8988T (cell line): ENCODE measurements around the gene CHKB.

ENCODE experiments used
- DNase-seq: peaks from one replicate; pipeline ENCODE4 v3.0.0; 2011

The CHKB gene

GRCh38 chr22:50571264-50572175 lies 11.1 kb downstream of the CHKB start:
- no peak for DNase-seq

GRCh38 chr22:50570861-50571260 lies 11.8 kb downstream of the CHKB start:
- DNase-seq, result no peak

- no peak for DNase-seq
These were observed 12.6 kb downstream of the CHKB start for GRCh38 chr22:50569896-50570535.

- DNase-seq, result no peak
These were observed 13.6 kb downstream of the CHKB start for GRCh38 chr22:50569041-50569459.

- no peak for DNase-seq
These were observed 14.0 kb downstream of the CHKB start for GRCh38 chr22:50568626-50569025.

GRCh38 chr22:50567721-50568252 lies 14.9 kb downstream of the CHKB start:
- no peak for DNase-seq

GRCh38 chr22:50564289-50564688 lies 18.4 kb downstream of the CHKB start:
- DNase-seq, result no peak

GRCh38 chr22:50563413-50564160 lies 19.1 kb downstream of the CHKB start:
- DNase-seq, result no peak

GRCh38 chr22:50562523-50563412 lies 19.9 kb downstream of the CHKB start, which contains the start of gene SYCE3:
TSS of gene SYCE3 (minus strand) at chr22:50562919. CDS start at chr22:50556405, 6,514 bp downstream.
- peak; percentile 57 for DNase-seq

- no peak for DNase-seq
These were observed 21.0 kb downstream of the CHKB start for GRCh38 chr22:50561401-50562358.

GRCh38 chr22:50560034-50560433 lies 22.6 kb downstream of the CHKB start:
- DNase-seq, result no peak

GRCh38 chr22:50556703-50557102 lies 25.9 kb downstream of the CHKB start:
- no peak for DNase-seq

GRCh38 chr22:50553310-50553709 lies 29.3 kb downstream of the CHKB start:
- no peak for DNase-seq

GRCh38 chr22:50551160-50551752 lies 31.4 kb downstream of the CHKB start:
- no peak for DNase-seq

- DNase-seq, result no peak
These were observed 32.3 kb downstream of the CHKB start for GRCh38 chr22:50550395-50550794.

- no peak for DNase-seq
These were observed 33.5 kb downstream of the CHKB start for GRCh38 chr22:50548921-50549790.

GRCh38 chr22:50548040-50548920 lies 34.4 kb downstream of the CHKB start:
- no peak for DNase-seq

- no peak for DNase-seq
These were observed 35.2 kb downstream of the CHKB start for GRCh38 chr22:50547263-50547985.
